ENCODE results near the gene OLA1.

The OLA1 gene

GRCh38 chr2:174224125-174224524 is 24.2 kb downstream of the OLA1 start:
- no peak for DNase-seq

DNA sequence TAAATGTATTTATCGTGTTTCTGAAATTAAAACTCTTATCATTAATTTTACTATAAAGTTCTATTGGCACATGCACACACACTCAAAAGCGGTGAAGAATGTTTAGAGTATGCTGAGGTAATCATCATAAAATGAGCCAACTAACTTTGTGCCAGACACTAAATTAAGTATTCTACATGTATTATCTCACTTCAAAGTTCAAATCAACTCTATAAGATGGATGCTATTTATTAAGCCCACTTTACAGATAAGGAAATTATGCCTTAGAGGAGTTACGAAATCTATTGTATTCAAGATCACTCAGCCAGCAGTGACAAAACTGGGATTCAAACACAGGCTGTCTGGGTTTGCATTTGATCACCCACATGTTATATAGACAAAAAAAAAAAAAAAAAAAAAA is 24.9 kb downstream of the OLA1 start:
- no peak for DNase-seq

GRCh38 chr2:174222154-174222553 is 26.2 kb downstream of the OLA1 start:
- no peak for DNase-seq

DNA sequence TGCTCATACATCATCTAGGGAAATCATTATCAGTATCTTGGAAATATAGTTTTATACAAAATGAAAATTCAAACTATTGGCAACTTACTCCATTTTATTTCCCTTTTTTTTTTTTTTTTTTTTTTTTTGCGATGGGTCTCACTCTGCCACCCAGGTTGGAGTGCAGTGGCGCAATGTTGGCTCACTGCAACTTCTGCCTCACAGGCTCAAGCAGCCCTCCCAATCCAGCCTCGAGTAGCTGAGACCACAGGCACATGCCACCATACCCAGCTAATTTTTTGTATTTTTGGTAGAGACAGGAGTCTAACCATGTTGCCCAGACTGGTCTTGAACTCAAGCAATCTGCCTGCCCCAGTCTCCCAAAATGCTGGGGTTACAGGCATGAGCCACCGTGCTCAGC is 29.0 kb downstream of the OLA1 start:
- no peak for DNase-seq

GRCh38 chr2:174218773-174219172 is 29.6 kb downstream of the OLA1 start:
- DNase-seq: no peak

- no peak for DNase-seq
Measured at GRCh38 chr2:174217869-174218268, 30.5 kb downstream of the OLA1 start.

DNA sequence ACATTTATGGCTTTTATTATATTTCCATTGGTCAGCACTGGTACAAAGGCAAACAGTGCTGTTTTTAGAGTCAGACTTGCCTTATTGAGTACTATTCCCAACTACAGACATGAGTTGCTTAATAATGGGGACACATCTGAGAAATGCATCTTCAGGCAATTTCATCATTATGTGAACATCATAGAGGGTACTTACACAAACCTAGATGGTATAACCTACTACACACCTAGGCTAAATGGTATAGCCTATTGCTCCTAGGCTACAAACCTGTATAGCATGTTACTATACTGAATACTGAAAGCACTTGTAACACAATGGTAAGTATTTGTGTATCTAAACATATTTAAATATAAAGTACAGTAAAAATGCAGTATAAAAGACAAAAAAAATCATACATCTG is 36.4 kb downstream of the OLA1 start:
- no peak for DNase-seq

DNA sequence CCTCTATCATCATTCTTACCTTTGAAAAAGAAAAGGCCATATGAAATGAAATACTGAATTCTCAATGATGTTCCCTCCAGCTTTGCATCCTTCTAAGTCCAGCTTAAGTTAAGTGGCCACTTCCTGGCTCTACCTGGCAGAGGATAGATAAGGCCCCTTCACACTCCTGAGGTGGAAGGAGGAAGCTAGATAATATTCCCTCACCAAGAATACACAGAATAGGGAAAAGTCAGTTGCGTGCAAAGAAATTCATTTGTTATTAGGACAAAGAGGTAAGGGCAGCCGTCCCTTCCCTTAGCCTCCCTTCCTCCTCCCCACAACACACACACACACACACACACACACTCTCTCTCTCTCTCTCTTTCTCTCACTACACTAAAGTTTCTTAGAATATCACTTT is 37.5 kb downstream of the OLA1 start:
- DNase-seq: no peak

GRCh38 chr2:174209325-174209724 is 39.0 kb downstream of the OLA1 start:
- no peak for DNase-seq

DNA sequence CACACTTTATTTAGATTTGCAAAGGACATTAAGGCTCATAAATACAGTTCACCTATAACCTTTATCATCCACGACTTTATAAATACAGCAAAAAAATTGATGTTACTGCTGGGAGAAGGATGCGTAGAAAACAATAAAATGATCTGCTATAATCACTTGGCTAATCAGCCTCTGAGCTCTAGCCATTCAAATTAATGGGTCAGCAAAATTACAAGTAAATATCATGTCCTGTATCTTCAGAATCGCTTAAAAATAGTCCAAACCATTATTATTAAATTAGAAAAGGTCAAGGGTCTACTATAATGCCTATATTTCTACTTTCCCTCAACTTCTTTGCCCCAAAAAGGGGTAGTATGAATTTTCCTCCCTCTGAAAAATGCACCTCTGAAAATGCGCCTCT is 40.3 kb downstream of the OLA1 start:
- no peak for DNase-seq

GRCh38 chr2:174205562-174205961 is 42.8 kb downstream of the OLA1 start:
- no peak for DNase-seq

- DNase-seq: no peak
Measured at GRCh38 chr2:174202188-174202587, 46.1 kb downstream of the OLA1 start.

DNA sequence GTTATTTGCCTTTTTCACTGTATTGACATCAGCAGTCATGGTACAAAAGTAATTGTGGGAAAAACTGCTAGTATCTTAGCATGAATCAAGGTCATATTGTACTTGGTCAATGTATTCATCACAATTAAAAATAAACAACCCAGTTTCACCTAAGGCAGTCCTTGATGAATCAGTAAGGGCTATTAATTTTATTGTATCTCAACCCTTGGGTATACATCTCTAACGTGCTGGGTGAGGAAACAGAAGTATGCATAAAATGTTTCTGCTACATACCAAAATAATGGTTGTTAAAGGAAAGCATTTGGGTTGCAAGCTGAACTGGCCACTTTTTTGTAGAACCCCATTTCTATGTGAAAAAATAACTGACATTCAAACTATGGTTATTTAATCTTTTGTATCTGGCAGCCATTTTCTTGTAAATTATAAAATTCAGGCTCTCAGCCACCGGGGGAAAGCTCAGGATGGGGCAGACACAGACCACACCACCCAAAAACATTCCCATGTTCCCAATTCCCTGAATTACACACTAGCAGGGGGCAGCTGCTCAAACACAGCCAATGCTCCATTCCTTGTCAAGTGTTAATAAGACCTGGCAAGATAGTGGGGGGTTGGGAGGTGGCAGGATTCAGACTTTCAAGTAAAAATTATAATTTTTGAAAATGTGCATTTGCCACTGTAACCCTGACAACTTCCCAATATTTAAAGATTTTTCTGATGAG is 49.3 kb downstream of the OLA1 start:
- no peak for DNase-seq

DNA sequence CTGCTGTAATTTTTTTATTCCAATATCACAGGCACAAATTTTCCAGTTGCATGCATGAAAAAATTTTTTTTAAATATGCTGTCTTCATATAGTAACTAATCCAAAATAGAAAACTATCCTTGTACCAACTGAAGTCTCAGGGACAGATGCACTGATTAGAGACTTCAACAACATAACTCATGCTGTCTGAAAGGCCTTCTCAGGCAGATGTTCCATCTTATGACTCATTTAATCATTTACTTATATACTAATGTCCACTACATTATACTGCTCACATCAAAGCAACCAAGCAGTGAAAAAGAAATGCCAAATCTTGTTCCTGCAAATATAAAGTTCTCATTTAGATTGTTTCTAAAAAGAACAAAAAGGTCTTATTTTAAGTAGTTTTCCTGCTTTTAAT is 53.1 kb downstream of the OLA1 start:
- no peak for DNase-seq

GRCh38 chr2:174193737-174194136 is 54.6 kb downstream of the OLA1 start:
- no peak for DNase-seq

DNA sequence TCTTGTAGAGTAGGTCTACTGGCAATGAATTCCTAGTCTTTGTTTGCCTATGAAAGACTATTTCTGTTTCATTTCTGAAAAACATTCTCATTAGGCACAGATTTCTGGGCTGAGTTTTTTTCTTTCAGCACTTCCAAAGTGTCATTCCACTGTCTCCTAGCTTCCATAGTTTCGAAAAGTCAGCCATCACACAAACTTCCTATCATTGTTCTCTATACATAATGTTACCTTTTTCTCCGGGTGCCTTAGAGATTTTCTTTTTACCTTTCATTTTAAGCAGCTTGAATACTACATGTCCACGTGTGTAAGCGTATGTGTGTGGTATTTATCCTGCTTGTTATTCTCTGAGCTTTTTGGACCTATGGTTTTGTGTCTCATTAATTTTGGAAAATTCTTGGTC is 55.7 kb downstream of the OLA1 start:
- no peak for DNase-seq

- no peak for DNase-seq
Measured at GRCh38 chr2:174191342-174192074, 56.8 kb downstream of the OLA1 start.

GRCh38 chr2:174184915-174185314 is 63.4 kb downstream of the OLA1 start:
- no peak for DNase-seq

- DNase-seq: no peak
Measured at GRCh38 chr2:174184504-174184903, 63.8 kb downstream of the OLA1 start.

DNA sequence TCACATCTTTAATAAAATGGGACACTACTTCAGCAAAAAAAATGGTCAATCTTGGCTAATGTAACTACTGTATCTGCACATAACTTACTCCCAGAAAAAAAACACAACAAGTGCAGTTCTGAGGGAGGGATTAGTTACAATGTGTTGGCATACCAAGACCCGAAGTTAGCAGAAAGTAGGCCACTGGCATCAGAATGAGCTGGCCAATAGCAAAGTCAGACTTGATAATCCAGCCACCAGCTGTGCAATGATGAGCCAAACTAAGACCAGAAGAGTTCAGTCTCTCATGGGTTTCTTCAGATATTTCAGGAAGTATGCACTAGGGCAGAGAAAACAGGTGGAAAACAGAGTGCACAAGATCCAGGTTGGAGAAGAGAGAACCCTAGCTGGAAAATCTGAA is 65.3 kb downstream of the OLA1 start:
- no peak for DNase-seq

GRCh38 chr2:174181368-174181767 is 67.0 kb downstream of the OLA1 start:
- DNase-seq: no peak

- DNase-seq: no peak
Measured at GRCh38 chr2:174180726-174181236, 67.6 kb downstream of the OLA1 start.

- DNase-seq: no peak
Measured at GRCh38 chr2:174180165-174180724, 68.1 kb downstream of the OLA1 start.

GRCh38 chr2:174177316-174177890 is 70.9 kb downstream of the OLA1 start:
- no peak for DNase-seq

Data from 8988T (cell line).